ENCODE measurements around the gene SV2B.

DNA sequence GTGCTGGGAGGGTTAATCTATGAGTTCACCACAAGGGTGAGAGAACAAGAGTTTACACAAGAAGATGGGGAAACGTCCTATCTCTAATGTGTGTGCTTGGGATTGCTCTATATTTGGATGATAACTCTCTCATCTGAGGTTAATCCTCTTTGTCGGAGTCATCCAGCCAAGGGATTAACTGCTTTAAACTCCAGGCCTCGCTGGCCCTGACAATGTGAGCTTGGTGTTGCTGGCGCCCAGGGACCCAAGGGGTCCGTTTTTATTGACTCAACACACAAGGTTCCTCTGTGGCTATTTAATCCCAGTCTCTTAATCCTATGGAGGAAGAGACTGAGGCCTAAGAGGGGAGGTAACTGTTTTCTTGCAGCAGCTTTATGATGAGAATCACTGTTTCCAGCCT, 14.2 kb downstream of the SV2B start:
- TF ChIP-seq, protein P1, sequence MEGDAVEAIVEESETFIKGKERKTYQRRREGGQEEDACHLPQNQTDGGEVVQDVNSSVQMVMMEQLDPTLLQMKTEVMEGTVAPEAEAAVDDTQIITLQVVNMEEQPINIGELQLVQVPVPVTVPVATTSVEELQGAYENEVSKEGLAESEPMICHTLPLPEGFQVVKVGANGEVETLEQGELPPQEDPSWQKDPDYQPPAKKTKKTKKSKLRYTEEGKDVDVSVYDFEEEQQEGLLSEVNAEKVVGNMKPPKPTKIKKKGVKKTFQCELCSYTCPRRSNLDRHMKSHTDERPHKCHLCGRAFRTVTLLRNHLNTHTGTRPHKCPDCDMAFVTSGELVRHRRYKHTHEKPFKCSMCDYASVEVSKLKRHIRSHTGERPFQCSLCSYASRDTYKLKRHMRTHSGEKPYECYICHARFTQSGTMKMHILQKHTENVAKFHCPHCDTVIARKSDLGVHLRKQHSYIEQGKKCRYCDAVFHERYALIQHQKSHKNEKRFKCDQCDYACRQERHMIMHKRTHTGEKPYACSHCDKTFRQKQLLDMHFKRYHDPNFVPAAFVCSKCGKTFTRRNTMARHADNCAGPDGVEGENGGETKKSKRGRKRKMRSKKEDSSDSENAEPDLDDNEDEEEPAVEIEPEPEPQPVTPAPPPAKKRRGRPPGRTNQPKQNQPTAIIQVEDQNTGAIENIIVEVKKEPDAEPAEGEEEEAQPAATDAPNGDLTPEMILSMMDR (IDR thresholded peaks at IDR 0.05), result no peak
- TF ChIP-seq ZFX (IDR thresholded peaks at IDR 0.05; ENCODE audit: borderline replicate concordance), result no peak

All from 22Rv1 (cell line).